K562 (cell line): ENCODE measurements around the gene ST6GALNAC3. TPM values are rescaled to one million over a fixed set of nuclear protein-coding genes. Genes with fewer than 3 reads are reported as not detected.

Experiments
- ATAC-seq: fragments of 200-7000 bp; cut with Tn5 transposase; 3 replicates; pipeline ENCODE4 v1.9.1; 2020; ENCODE audit warnings: moderate library complexity
- BruUV-seq: library from RNA; stranded (reverse); fragments of 400-500 nt; replicated peaks from 2 replicates; lab custom pipeline; 2021; lab: Mats Ljungman, UMichigan
- CTCF ChIA-PET: fragments of 300-600 bp; formaldehyde crosslinking; extraction: SDS; loops from one replicate; lab custom pipeline; 2021; ENCODE audit warnings: low intra/inter-chr PET ratio; lab: Yijun Ruan, JAX
- POLR2A ChIA-PET: fragments of 300-600, 350-650 bp; sonication (Branson Sonifier 250); formaldehyde crosslinking; extraction: SDS; loops from one replicate; lab custom pipeline; 2021; ENCODE audit warnings: antibody characterized with exemption, inconsistent platforms; lab: Yijun Ruan, JAX
- DNase-seq, 4 experiments: peaks; one replicate each; pipeline versions ENCODE4 v3.0.0 to v3.0.0-alpha.2; 2011 to 2018; ENCODE audit warnings: low spot score in 3 of 4, mixed read lengths in 3 of 4; ENCODE audit errors: extremely low read depth in 1 of 4
- FAIRE-seq: peaks from 2 replicates; lab custom pipeline; 2011; peaks lifted over from hg19 to GRCh38; lab: Jason Lieb, UNC
- H2AFZ ChIP-seq: 2 replicates; pipeline ENCODE4 v1.6.0; 2011; ENCODE audit warnings: low read depth, low read length, control low read depth, inconsistent platforms
- H3K27ac ChIP-seq: fragments of 200-600 bp; 3 replicates; pipeline ENCODE4 v1.8.0; 2011; ENCODE audit warnings: low read depth, mild to moderate bottlenecking, control low read depth, inconsistent platforms, low read length, moderate library complexity, mixed read lengths; ENCODE audit errors: extremely low read depth
- H3K27me3 ChIP-seq, 2 experiments: fragments of 300-600 bp in 1 of 2; 2 replicates in 1 of 2; 3 replicates in 1 of 2; pipeline versions ENCODE4 v1.6.0 to v1.8.0; 2011; ENCODE audit warnings: inconsistent platforms in 2 of 2, low read length in 2 of 2, mild to moderate bottlenecking in 1 of 2, mixed read lengths in 1 of 2, moderate library complexity in 1 of 2; ENCODE audit not compliant: control insufficient read depth in 2 of 2, insufficient read depth in 2 of 2
- H3K36me3 ChIP-seq: fragments of 300-600 bp; 3 replicates; pipeline ENCODE4 v1.8.0; 2011; ENCODE audit warnings: mild to moderate bottlenecking, low read length, inconsistent platforms; ENCODE audit not compliant: control insufficient read depth, insufficient read depth
- H3K4me1 ChIP-seq, 2 experiments: fragments of 200-600 bp in 1 of 2; replicated peaks in 1 of 2; 2 replicates in 1 of 2; 3 replicates in 1 of 2; pipeline versions ENCODE4 v1.5.1 to v1.8.0; 2011; ENCODE audit warnings: inconsistent platforms in 2 of 2, low read length in 2 of 2, mild to moderate bottlenecking in 1 of 2, mixed read lengths in 1 of 2, moderate library complexity in 1 of 2; ENCODE audit not compliant: control insufficient read depth in 2 of 2, insufficient read depth in 2 of 2
- H3K4me2 ChIP-seq: 2 replicates; pipeline ENCODE4 v1.6.1; 2011; ENCODE audit warnings: low read length, control low read depth, inconsistent platforms, mixed read lengths; ENCODE audit not compliant: insufficient read depth
- H3K4me3 ChIP-seq: fragments of 200-600 bp; sonication (generic), shearing (Covaris generic); 2 replicates; pipeline ENCODE4 v1.5.1; 2016; ENCODE audit warnings: control low read depth, inconsistent platforms
- H3K79me2 ChIP-seq: fragments of 200-600 bp; 3 replicates; pipeline ENCODE4 v1.8.0; 2011; ENCODE audit warnings: low read length, inconsistent platforms; ENCODE audit not compliant: control insufficient read depth, insufficient read depth
- H3K9ac ChIP-seq, 2 experiments: 2 replicates each; pipeline versions ENCODE4 v1.6.0 to v1.6.1; 2011; ENCODE audit warnings: low read depth in 2 of 2, low read length in 2 of 2, control low read depth in 1 of 2, inconsistent platforms in 1 of 2, mild to moderate bottlenecking in 1 of 2, mixed read lengths in 1 of 2; ENCODE audit not compliant: insufficient read depth in 1 of 2
- H3K9me1 ChIP-seq: one replicate; pipeline ENCODE4 v1.6.0; 2011; ENCODE audit warnings: inconsistent platforms, mild to moderate bottlenecking, low read length, moderate library complexity; ENCODE audit not compliant: control insufficient read depth, insufficient read depth
- H3K9me3 ChIP-seq: replicated peaks from 2 replicates; pipeline ENCODE4 v1.5.1; 2011; ENCODE audit warnings: low read depth, low read length, inconsistent platforms; ENCODE audit not compliant: control insufficient read depth, insufficient read depth
- H4K20me1 ChIP-seq: replicated peaks from 2 replicates; pipeline ENCODE4 v1.6.1; 2011; ENCODE audit warnings: low read length, inconsistent platforms, mixed read lengths; ENCODE audit not compliant: control insufficient read depth, insufficient read depth
- CBX5 ChIP-seq: IDR thresholded peaks from 2 replicates; pipeline ENCODE4 v1.6.1; 2014; ENCODE audit warnings: low read depth, borderline replicate concordance
- NONO ChIP-seq, 2 experiments: fragments of 200-400 bp in 1 of 2; fragments of 450-650 bp in 1 of 2; formaldehyde crosslinking in 1 of 2; IDR thresholded peaks; 2 replicates each; pipeline ENCODE4 v1.6.1; 2017; ENCODE audit warnings: low read depth in 2 of 2, mild to moderate bottlenecking in 2 of 2, moderate library complexity in 2 of 2, low read length in 1 of 2
- SIX5 ChIP-seq, 2 experiments: IDR thresholded peaks; 2 replicates each; pipeline ENCODE4 v1.6.1; 2011; ENCODE audit warnings: low read length in 2 of 2, borderline replicate concordance in 1 of 2, low read depth in 1 of 2, mild to moderate bottlenecking in 1 of 2, moderate library complexity in 1 of 2; ENCODE audit not compliant: insufficient read depth in 1 of 2
- SMAD3 ChIP-seq: fragments of 450-650 bp; formaldehyde crosslinking; conservative IDR thresholded peaks from 2 replicates; pipeline ENCODE4 v1.4.0; 2020; ENCODE audit warnings: mild to moderate bottlenecking
- ZBTB40 ChIP-seq, 2 experiments: fragments of 450-650 bp in 1 of 2; sonication (generic) in 1 of 2; formaldehyde crosslinking in 1 of 2; IDR thresholded peaks; 2 replicates each; pipeline versions ENCODE4 v1.7.1 to v1.9.0; 2016 to 2022; ENCODE audit warnings: inconsistent platforms in 1 of 2, mild to moderate bottlenecking in 1 of 2, missing genetic modification reagents in 1 of 2
- ZNF431 ChIP-seq: sonication (generic); formaldehyde crosslinking; IDR thresholded peaks from 2 replicates; pipeline ENCODE4 v1.8.0; 2022; ENCODE audit warnings: mild to moderate bottlenecking, missing genetic modification reagents
- WGBS: fragments of 100-300 bp; shearing (Covaris generic); methylation state at CpG from one replicate; pipeline ENCODE4 v1.1.6; 2016; ENCODE audit warnings: low coverage, mixed read lengths; ENCODE audit not compliant: insufficient coverage; ENCODE audit errors: missing lambda C conversion rate; 5-methylcytosine and 5-hydroxymethylcytosine counted together
- in situ Hi-C: fragments of 300-500 bp; cut with MboI; formaldehyde crosslinking; loops from 4 replicates; pipeline ENCODE4 v1.15.0; 2018; ENCODE audit warnings: inconsistent platforms, mixed read lengths
- intact Hi-C: fragments of 100-400 bp; cut with micrococcal nuclease; formaldehyde crosslinking; loops from 2 replicates; pipeline ENCODE4 v1.14.2; 2022
- polyA plus RNA-seq, 8 experiments: library from polyadenylated mRNA; depleted of rRNA in 4 of 8; stranded (reverse) in 5 of 8; unstranded in 3 of 8; fragments of >200 nt; fragmentation: Nextera tagmentation in 2 of 8; fragmentation: Illumina TruSeq in 1 of 8; extraction: Ambion mirVana in 2 of 8; extraction: Trizol in 1 of 8; gene quantifications; 2 replicates each; pipeline versions ENCODE4 v1.2.1 to v1.2.3, GENCODE V29; 2011 to 2014; ENCODE audit warnings: inconsistent platforms in 1 of 8, missing spikeins in 1 of 8
- total RNA-seq, 7 experiments: library from RNA; depleted of rRNA in 6 of 7; stranded (reverse); fragments of >200 nt in 6 of 7; fragmentation: Illumina TruSeq in 2 of 7; extraction: Trizol in 2 of 7; gene quantifications; 2 replicates each; pipeline versions ENCODE4 v1.2.1 to v1.2.3, GENCODE V29; 2011 to 2021; ENCODE audit warnings: low replicate concordance in 1 of 7

Gene ST6GALNAC3
- total and polyA plus RNA-seq, 9 of the 15 experiments (the other 6 are each of a cell fraction or from before 2014, with no cell fraction given) = 0.04 to 0.29 (median 0.18) TPM; not detected in 6

GRCh38 chr1:76501136-76501535 lies 426.6 kb downstream of the ST6GALNAC3 start:
- Histone ChIP-seq H3K79me2 (no peaks in the 10 kb centered on the region), H3K27ac (no peak overlapping the region), H3K36me3 (no peaks in the 10 kb centered on the region), H3K9ac (no peak overlapping the region), H3K4me3 (no peak overlapping the region), H3K4me1 (no peaks in the 10 kb centered on the region), H3K9me1 (no peaks in the 10 kb centered on the region), H4K20me1 (no peaks in the 10 kb centered on the region), H2AFZ (no peak overlapping the region), H3K9me3 (no peaks in the 10 kb centered on the region), H3K4me2 (no peak overlapping the region), H3K27me3 (no peaks in the 10 kb centered on the region)
- ChIA-PET CTCF (no interaction called here), POLR2A (no interaction called here)
- FAIRE-seq (no peak), DNase-seq (no peak), ATAC-seq (no peak)
- no TSS peak for BruUV-seq
- intact Hi-C loops (no loop called here), in situ Hi-C loops (no loop called here)
- 0% methylated on average over 1 of the region's 2 CpGs for WGBS
- no peak for TF ChIP-seq SIX5 (IDR thresholded peaks at IDR 0.05; ENCODE audit: borderline replicate concordance in 1 of 2, insufficient read depth in 1 of 2, low read depth in 1 of 2, low read length in 2 of 2)
- no peak for TF ChIP-seq CBX5
- TF ChIP-seq NONO (IDR thresholded peaks at IDR 0.05; ENCODE audit: low read depth in 2 of 2, low read length in 1 of 2) = no peak
- no peak for TF ChIP-seq ZNF431 (CRISPR knock-in tag)
- no peak for TF ChIP-seq SMAD3 (CRISPR knock-in tag)
- TF ChIP-seq ZBTB40 (IDR thresholded peaks at IDR 0.05) = no peak
- TF ChIP-seq ZBTB40 (CRISPR knock-in tag; IDR thresholded peaks at IDR 0.05) = no peak
